Activated CD8-positive, alpha-beta T cell treated with anti-CD3 and anti-CD28 coated beads, Interleukin-2, amount 10 ng/mL, durations not matched to agents 7 days and 5 days (primary cell): Measurements from ENCODE around the gene TACC2. TPM values are rescaled to one million over a fixed set of nuclear protein-coding genes. Genes with fewer than 3 reads are reported as not detected.

Experiments
- ATAC-seq: fragments of 150-1000 bp; cut with Tn5 transposase; one replicate; pipeline ENCODE4 v1.10.0; 2021; ENCODE audit warnings: moderate library complexity
- CTCF ChIA-PET: fragments of 350-600 bp; sonication (Branson Sonifier 250); formaldehyde crosslinking; loops from one replicate; lab custom pipeline; 2021; ENCODE audit warnings: antibody characterized with exemption; lab: Charles Lee
- POLR2A ChIA-PET: fragments of 350-600 bp; sonication (Branson Sonifier 250); formaldehyde crosslinking; loops from one replicate; lab custom pipeline; 2021; ENCODE audit warnings: antibody characterized with exemption; lab: Charles Lee
- DNase-seq: peaks from one replicate; pipeline ENCODE4 v3.0.0-alpha.2; 2020
- H3K27ac Mint-ChIP-seq: one replicate; pipeline ENCODE4 v1.8.0; 2021; ENCODE audit warnings: mild to moderate bottlenecking, mixed read lengths
- H3K27me3 Mint-ChIP-seq: one replicate; pipeline ENCODE4 v1.8.0; 2021; ENCODE audit warnings: low read depth, mixed read lengths
- H3K36me3 Mint-ChIP-seq: one replicate; pipeline ENCODE4 v1.8.0; 2021; ENCODE audit warnings: low read depth, mixed read lengths
- H3K4me1 Mint-ChIP-seq: one replicate; pipeline ENCODE4 v1.8.0; 2021; ENCODE audit warnings: low read depth, mixed read lengths
- H3K4me3 Mint-ChIP-seq: one replicate; pipeline ENCODE4 v1.8.0; 2021; ENCODE audit warnings: mild to moderate bottlenecking, mixed read lengths
- H3K9me3 Mint-ChIP-seq: one replicate; pipeline ENCODE4 v1.8.0; 2022; ENCODE audit warnings: mixed read lengths; ENCODE audit not compliant: insufficient read depth
- total RNA-seq, 2 experiments: library from RNA; stranded (reverse); gene quantifications; one replicate each; pipeline ENCODE4 v1.2.3, GENCODE V29; 2021

The TACC2 gene, protein sequence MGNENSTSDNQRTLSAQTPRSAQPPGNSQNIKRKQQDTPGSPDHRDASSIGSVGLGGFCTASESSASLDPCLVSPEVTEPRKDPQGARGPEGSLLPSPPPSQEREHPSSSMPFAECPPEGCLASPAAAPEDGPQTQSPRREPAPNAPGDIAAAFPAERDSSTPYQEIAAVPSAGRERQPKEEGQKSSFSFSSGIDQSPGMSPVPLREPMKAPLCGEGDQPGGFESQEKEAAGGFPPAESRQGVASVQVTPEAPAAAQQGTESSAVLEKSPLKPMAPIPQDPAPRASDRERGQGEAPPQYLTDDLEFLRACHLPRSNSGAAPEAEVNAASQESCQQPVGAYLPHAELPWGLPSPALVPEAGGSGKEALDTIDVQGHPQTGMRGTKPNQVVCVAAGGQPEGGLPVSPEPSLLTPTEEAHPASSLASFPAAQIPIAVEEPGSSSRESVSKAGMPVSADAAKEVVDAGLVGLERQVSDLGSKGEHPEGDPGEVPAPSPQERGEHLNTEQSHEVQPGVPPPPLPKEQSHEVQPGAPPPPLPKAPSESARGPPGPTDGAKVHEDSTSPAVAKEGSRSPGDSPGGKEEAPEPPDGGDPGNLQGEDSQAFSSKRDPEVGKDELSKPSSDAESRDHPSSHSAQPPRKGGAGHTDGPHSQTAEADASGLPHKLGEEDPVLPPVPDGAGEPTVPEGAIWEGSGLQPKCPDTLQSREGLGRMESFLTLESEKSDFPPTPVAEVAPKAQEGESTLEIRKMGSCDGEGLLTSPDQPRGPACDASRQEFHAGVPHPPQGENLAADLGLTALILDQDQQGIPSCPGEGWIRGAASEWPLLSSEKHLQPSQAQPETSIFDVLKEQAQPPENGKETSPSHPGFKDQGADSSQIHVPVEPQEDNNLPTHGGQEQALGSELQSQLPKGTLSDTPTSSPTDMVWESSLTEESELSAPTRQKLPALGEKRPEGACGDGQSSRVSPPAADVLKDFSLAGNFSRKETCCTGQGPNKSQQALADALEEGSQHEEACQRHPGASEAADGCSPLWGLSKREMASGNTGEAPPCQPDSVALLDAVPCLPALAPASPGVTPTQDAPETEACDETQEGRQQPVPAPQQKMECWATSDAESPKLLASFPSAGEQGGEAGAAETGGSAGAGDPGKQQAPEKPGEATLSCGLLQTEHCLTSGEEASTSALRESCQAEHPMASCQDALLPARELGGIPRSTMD (N-terminal part only)
- total RNA-seq = not detected

DNA sequence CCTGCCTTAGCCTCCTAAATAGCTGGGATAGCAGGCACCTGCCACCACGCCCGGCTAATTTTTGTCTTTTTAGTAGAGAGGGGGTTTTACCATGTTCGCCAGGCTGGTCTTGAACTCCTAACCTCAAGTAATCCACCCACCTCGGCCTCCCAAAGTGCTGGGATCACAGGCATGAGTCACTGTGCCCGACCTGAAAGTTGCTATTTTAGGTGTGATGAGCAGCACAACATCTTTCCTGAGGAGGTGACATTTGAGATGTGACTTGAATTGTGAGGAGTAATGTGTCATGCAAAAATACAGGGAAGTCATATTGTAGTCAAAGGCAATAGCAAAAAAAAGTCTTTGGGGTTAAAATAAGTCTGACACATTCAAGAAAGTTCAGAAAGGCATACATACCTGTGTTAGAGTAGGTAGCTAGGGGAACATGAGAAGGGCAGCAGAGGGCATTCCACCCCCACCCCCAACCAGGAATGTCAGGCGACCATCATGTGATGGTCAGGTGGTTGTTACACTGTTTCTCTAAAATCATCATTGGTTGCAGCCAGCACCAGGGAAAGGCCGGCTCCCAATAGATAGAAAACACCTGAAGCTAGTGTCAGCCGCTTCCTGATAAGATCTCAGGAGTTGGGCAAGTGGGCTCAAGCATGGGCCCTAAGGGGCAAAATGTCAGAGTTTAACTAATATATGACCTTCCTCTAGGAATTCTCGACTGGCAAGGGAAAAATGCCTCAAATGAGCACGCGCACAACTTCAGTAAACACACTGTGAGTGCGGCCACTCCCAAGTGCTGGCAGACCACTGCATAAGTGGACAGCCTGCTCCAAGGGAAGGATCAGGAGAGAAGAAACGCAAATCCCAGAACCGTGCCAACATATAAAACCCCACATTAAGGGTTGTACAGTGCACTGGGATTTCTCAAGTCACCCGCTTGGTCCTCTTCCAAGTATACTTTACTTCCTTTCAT is at the start of gene TACC2:
Gene TACC2 (plus strand): TSS at position 803 of the 964 bp plus-strand sequence. CDS start 32,819 bp downstream, outside the sequence.
- no peak for DNase-seq
- H3K9me3 Mint-ChIP-seq = peaks cover 9% of the 10 kb centered on the region
- ChIA-PET POLR2A (no interaction called here), CTCF (no interaction called here)
- no peak for ATAC-seq
- no peak within 1 kb of the TSS for H3K4me3 Mint-ChIP-seq
- H3K27me3 Mint-ChIP-seq = peaks cover 6% of the 10 kb centered on the region
- H3K27ac Mint-ChIP-seq = no peak within 1 kb of the TSS
- no peaks in the 10 kb centered on the region for H3K4me1 Mint-ChIP-seq
- H3K36me3 Mint-ChIP-seq = no peaks in the 10 kb centered on the region

DNA sequence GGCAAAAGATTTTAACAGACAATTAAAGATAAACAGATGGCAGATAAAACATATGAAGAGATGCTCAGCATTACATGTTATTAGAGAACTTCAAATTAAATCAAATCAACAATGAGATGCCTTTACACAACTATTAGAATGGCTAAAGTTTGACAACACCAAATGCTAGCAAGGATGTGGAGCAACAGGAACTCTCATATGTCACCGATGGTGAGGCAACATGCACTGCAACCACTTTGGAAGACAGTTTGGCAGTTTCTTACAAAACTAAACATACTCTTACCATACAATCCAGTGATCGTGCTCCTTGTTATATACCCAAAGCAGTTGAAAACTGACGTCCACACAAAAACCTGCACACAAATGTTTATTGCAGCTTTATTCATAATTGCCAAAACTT is 47.4 kb upstream of the TACC2 start:
- Mint-ChIP-seq H3K27ac (no peak overlapping the region), H3K4me3 (no peak overlapping the region), H3K4me1 (no peaks in the 10 kb centered on the region), H3K36me3 (no peaks in the 10 kb centered on the region), H3K9me3 (no peaks in the 10 kb centered on the region), H3K27me3 (peaks cover 19% of the 10 kb centered on the region)
- no peak for ATAC-seq
- ChIA-PET POLR2A (no interaction called here), CTCF (no interaction called here)
- no peak for DNase-seq

GRCh38 chr10:121942749-121943416 is 46.1 kb upstream of the TACC2 start:
- DNase-seq (no peak), ATAC-seq (no peak)
- ChIA-PET POLR2A (no interaction called here), CTCF (no interaction called here)
- no peak overlapping the region for H3K27ac Mint-ChIP-seq
- H3K4me1 Mint-ChIP-seq = no peaks in the 10 kb centered on the region
- H3K36me3 Mint-ChIP-seq = no peaks in the 10 kb centered on the region
- no peaks in the 10 kb centered on the region for H3K9me3 Mint-ChIP-seq
- H3K4me3 Mint-ChIP-seq = no peak overlapping the region
- H3K27me3 Mint-ChIP-seq = peaks cover 13% of the 10 kb centered on the region

GRCh38 chr10:121947343-121948330 is 41.3 kb upstream of the TACC2 start:
- ChIA-PET POLR2A (no interaction called here), CTCF (interaction anchor here (0.7 kb wide), 1 partner anchor 47 kb away, joined by 3 read pairs; no protein-coding TSS in a partner anchor)
- no peaks in the 10 kb centered on the region for H3K27me3 Mint-ChIP-seq
- H3K4me3 Mint-ChIP-seq = no peak overlapping the region
- no peaks in the 10 kb centered on the region for H3K36me3 Mint-ChIP-seq
- no peak overlapping the region for H3K27ac Mint-ChIP-seq
- ATAC-seq (no peak), DNase-seq (no peak)
- H3K9me3 Mint-ChIP-seq = no peaks in the 10 kb centered on the region
- no peaks in the 10 kb centered on the region for H3K4me1 Mint-ChIP-seq

- DNase-seq (no peak), ATAC-seq (no peak)
- POLR2A ChIA-PET = no interaction called here
- no peak overlapping the region for H3K4me3 Mint-ChIP-seq
- H3K27me3 Mint-ChIP-seq = no peaks in the 10 kb centered on the region
- no peaks in the 10 kb centered on the region for H3K4me1 Mint-ChIP-seq
- H3K27ac Mint-ChIP-seq = no peak overlapping the region
- CTCF ChIA-PET = interaction anchor here (1.5 kb wide), 1 partner anchor 48 kb away, joined by 4 read pairs; no protein-coding TSS in a partner anchor
- H3K9me3 Mint-ChIP-seq = no peaks in the 10 kb centered on the region
- peaks cover 6% of the 10 kb centered on the region for H3K36me3 Mint-ChIP-seq
These were observed 39.9 kb upstream of the TACC2 start for GRCh38 chr10:121949049-121949448.

- ChIA-PET POLR2A (no interaction called here), CTCF (interaction anchor here (1.5 kb wide), 1 partner anchor 49 kb away, joined by 4 read pairs; no protein-coding TSS in a partner anchor)
- Mint-ChIP-seq H3K4me3 (no peak overlapping the region), H3K4me1 (no peaks in the 10 kb centered on the region), H3K27ac (no peak overlapping the region), H3K9me3 (no peaks in the 10 kb centered on the region), H3K36me3 (peaks cover 6% of the 10 kb centered on the region), H3K27me3 (no peaks in the 10 kb centered on the region)
- DNase-seq (no peak), ATAC-seq (no peak)
These were observed 39.5 kb upstream of the TACC2 start for GRCh38 chr10:121949451-121949850.

DNA sequence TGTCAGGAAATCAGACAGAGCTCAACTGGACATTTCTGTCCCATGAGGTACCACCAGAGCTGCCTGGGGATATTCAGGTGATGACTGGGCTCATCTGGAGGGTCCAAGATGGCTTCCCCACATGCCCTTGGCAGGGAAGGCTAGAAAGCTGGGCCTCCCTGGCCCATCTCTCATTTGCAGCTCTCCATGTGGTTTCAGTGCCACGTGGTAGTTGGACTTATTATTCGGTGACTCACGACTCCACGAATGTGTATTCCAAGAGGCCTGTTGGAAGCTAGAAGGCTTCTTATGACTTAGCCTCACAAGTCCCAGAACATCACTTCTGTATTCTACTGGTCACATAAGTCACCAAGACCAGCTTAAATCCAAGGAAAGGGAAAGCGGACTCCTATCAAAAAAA is 36.7 kb upstream of the TACC2 start:
- ATAC-seq (no peak), DNase-seq (no peak)
- Mint-ChIP-seq H3K36me3 (peaks cover 19% of the 10 kb centered on the region), H3K4me1 (no peaks in the 10 kb centered on the region), H3K9me3 (no peaks in the 10 kb centered on the region), H3K27ac (no peak overlapping the region), H3K4me3 (no peak overlapping the region), H3K27me3 (no peaks in the 10 kb centered on the region)
- ChIA-PET POLR2A (interaction anchor here (0.9 kb wide), 1 partner anchor 14 kb away, joined by 3 read pairs; no protein-coding TSS in a partner anchor), CTCF (no interaction called here)

DNA sequence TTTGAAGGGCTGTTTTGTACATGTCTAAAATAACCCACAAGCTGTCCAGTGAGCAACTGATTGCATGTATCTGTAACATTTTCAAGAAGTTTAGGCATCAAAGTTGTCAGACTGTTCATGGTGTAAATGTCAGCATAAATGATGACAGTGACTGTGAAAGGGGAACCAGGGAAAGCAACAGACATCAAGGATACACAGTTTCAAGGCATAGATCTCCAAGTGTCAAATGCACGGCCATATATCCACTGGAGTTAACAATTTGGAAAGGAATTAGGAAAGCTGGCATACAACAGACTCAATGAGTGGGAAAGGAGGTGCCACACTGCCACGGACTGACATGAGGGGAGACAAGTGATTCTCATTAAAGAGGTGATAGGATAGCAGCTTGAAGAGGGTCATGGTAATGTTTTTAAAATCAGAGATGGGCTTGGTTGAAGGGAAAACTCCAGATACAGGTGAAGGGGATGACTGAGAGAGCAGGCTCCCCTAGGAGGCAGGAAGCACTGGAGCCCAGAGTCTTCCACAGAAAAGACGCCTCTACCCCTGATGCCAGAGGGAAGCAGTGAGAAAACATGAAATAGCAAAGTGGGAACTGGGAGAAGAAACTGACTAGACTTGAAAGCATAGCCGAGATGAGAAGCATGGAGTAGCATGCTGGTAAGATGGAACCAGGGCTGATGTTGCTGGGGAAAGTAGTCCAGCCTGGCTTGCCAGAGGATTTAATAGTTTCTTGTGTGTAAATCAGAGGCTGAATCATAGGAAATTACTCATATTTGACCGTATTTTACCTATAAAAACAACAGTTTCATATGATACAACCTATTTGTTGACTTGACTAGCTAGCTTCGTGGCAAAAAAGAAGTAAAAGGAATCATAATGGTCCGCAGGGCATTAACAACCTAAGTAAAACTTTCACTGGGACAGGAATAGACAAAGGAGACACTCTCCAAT is 32.6 kb upstream of the TACC2 start:
- peak overlapping the region; percentile 36 for H3K27ac Mint-ChIP-seq
- H3K9me3 Mint-ChIP-seq = no peaks in the 10 kb centered on the region
- peaks cover 35% of the 10 kb centered on the region for H3K36me3 Mint-ChIP-seq
- no peak overlapping the region for H3K4me3 Mint-ChIP-seq
- no peaks in the 10 kb centered on the region for H3K4me1 Mint-ChIP-seq
- no peaks in the 10 kb centered on the region for H3K27me3 Mint-ChIP-seq
- CTCF ChIA-PET = no interaction called here
- DNase-seq (no peak), ATAC-seq (no peak)
- POLR2A ChIA-PET = no interaction called here

GRCh38 chr10:121959671-121960070 is 29.3 kb upstream of the TACC2 start:
- no peaks in the 10 kb centered on the region for H3K27me3 Mint-ChIP-seq
- no peak overlapping the region for H3K27ac Mint-ChIP-seq
- H3K36me3 Mint-ChIP-seq = peaks cover 35% of the 10 kb centered on the region
- H3K4me1 Mint-ChIP-seq = no peaks in the 10 kb centered on the region
- CTCF ChIA-PET = interaction anchor here (0.9 kb wide), 1 partner anchor 12 kb away, joined by 3 read pairs; no protein-coding TSS in a partner anchor
- no peak overlapping the region for H3K4me3 Mint-ChIP-seq
- POLR2A ChIA-PET = no interaction called here
- DNase-seq (no peak), ATAC-seq (no peak)
- no peaks in the 10 kb centered on the region for H3K9me3 Mint-ChIP-seq
